Ramos (cell line): Measurements from ENCODE around the gene RAD9B.

Experiments
- in situ Hi-C: fragments of 300-500 bp; cut with MboI; formaldehyde crosslinking; loops from one replicate; pipeline ENCODE4 v1.14.3; 2022; ENCODE audit warnings: low sequenced_read_pairs; ENCODE audit not compliant: unreplicated experiment

The RAD9B gene

DNA sequence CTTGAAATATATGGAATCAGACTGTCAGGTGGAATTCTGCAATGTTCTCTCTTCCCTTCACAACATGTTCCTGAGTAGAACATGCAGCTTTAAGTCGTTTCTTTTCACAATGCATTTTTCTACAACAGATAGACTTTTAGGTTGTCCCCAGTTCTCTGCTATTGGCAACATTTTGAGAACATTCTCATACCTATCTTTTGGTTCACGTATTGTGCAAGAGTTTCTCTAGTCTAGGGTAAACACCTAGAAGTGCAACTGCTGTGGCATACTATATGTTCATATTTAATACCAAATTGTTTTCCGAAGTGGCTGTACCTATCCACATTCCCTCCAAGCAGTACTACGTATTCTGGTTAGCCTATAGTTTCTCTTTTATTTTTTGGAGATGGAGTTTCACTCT, 48.9 kb downstream of the RAD9B start:
- in situ Hi-C loops, result no loop called here
